DMS 273 treated with DMSO at 0.1 percent for 48 hours (cell line): ENCODE results near the gene APRT.
"Not testable (repeated sequence)": the region's sequence is repeated elsewhere in the genome, so short reads cannot be mapped to it uniquely, and the experiment has no call there.

Experiments
- DNase-seq: peaks from one replicate; lab custom pipeline; 2025; lab: John Stamatoyannopoulos, UW

Gene APRT

DNA sequence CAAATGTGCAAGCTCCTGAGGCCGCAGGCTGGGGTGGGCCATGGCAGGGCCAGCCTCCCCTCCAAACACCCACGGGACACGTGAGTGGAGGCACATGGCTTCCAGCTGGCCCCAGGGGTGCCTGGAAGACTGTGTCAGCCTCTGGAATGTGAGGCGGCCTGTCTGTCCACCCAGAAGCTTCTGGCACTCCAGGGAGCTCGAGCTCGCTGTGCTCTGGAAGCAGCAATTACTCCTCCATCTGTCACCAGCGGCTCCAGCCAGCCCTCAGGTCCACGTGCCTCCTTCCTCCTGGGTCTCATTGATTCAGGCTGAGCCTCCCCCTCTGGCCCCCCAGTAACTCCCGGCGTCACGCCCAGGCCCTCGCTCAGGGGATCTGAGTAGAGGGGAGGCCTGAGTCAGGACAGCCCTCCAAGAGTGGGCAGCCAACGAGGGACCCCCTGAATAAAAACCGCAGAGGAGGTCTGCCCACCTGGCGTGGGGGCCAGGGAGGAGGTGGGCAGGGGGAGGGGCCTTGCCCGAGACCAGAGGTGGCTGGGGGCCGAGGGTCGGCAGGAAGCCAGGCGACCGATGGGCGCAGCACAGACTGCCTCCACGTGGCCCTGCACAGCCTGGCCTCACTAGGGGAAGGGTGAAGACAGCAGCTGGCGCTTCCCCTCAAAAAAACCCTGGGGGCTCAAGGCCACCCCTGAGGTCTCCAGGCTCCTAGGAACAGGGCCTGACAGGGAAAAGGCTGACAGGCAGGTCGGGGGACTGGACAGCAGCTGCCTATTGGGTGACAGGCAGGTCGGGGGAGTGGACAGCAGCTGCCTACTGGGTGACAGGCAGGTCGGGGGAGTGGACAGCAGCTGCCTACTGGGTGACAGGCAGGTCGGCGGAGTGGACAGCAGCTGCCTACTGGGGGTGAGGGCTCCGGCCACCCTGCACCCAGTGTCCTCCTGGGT, 38.6 kb downstream of the APRT start:
- DNase-seq: peak; percentile 95

DNA sequence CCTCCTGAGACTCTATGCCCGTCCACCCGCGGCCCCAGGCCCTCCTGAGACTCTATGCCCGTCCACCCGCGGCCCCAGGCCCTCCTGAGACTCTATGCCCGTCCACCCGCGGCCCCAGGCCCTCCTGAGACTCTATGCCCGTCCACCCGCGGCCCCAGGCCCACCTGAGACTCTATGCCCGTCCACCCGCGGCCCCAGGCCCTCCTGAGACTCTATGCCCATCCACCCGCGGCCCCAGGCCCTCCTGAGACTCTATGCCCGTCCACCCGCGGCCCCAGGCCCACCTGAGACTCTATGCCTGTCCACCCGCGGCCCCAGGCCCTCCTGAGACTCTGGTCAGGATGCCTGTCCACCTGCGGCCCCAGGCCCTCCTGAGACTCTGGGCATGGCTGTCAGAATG, 39.9 kb downstream of the APRT start:
- DNase-seq: not testable (repeated sequence)

DNA sequence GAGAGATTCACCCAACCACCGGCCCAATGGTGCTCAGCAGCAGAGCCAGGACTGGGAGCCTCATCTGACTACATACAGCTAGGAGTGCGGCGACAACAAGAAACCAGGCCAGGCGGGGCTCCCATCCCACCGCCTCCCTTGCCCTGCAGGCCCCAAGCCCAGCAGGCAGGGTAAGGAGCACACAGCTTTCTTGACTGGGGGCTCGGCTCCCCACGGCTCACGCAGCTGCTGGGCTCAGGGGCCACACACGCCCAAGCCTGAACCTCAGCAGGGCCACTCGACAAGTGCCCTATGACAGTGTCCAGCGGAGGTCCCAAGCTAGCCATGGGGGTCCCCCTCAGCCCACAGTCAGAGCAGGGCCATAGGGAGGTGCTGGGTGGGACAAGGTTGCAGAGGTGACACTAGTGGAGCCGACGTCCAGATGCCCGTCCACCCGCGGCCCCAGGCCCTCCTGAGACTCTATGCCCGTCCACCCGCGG, 40.4 kb downstream of the APRT start:
- DNase-seq: no peak

DNA sequence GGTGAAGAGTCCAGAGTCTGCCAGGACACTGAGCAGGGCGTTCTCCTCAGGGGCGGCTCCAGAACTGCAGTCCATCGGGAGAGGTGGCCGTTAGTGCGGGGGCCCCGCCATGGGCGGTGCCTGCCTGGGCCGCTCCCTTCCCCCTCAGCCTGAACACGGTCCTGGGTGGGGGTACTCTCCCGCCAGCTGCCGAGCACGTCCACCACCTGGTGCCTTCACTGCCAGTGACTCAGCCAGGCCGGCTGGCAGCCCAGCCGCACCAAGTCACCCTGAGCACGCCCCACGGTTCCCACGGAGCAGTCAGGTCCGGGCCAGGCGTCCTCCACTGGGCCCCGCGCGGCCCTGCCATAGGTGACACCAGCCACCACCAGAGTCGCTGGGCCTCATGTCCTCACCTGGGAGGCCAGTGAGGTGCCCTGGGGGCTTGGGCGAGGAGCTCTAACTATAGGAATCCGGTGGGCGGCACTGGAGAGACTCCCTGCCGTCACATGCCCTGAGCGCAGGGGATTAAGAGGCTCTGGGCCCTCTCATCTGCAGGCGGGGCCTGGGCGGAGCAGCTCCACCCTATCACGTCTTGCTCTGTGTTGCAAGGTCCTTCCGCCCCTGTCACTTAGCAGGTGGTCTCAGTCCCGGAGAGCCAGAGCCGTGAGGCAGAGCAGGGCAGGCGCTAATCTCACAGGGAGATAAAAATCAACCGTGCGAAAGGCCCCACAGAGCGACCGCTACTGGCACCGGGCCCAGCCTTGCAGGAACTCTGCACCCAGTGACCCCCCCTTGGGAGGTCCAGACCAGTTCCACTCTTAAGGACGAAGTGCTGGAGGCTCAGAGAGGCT, 41.1 kb downstream of the APRT start:
- peak; percentile 73 for DNase-seq

DNA sequence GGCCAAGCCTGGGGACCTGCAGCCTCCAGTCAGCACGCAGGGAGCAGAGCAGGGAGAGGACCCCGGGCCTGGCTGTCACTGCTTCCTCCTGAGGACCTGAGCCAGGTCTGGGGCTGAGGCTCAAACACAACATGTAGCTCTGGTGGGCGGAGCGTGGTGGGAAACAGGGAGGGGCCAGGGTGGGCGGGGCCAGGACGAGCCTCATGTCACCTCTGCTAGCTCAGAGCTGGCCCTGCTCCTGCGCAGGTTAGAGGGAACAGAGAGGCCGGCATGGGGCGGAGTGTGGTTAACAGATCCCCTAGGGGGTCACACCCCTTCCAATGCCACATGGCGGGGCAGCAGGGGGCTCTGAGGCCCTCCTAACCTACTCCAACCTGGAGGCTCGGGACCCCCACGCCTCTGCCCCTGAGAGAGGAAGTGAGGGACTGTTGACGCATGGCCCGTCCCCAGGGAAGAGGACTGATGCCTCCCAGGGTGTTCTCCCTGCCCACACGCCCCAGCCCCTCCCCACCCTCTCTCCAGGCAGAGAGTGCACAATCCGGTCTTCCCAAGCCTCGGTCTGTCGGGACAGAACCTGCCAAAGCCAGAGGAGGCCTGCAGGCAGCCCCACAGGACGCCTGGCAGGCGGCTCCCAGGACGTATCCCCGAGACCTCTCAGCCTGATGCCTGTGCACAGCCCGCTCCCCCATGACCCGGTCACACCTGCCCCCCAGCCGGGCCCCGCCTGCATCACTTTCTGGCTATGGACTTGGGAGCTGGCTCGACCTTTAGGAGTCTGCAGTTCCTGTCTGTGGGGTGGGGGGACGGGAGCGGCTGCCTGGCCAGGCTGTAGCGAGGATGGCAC, 41.9 kb downstream of the APRT start:
- DNase-seq: no peak

DNA sequence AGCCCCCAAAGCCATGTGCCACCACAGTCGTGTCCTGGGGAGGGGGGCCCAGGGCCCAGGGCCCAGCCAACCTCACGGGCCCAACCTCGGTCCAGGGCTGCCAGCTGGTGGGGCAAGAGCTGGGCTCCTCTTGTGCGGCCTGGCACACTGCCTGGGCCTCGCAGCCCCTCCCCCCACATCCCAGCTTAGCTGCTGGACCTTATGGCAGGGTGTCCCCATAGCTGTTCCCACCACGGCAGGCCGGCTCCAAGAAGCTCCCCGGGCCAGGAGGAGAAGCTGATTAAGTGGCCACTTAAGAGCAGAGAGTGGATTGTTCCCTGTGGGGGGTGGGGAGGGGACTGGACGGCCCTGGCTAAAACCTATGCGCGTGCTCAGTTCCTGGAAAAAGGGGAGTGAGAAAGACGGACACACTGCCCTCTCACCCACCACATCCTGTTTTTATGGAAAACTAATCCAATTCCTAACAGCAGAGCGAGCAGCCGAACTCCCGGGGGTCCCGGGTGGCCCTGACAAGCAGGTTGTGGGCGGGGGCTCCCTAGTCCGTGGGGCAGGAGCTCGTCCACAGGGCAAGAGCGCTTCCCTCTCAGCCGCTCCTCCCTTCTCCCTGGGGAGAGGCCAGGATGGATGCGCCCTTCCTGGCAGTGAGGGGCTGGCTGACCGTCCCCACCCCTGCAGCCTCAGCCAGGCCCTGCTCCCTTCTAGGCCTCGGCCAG, 43.5 kb downstream of the APRT start:
- peak; percentile 38 for DNase-seq

DNA sequence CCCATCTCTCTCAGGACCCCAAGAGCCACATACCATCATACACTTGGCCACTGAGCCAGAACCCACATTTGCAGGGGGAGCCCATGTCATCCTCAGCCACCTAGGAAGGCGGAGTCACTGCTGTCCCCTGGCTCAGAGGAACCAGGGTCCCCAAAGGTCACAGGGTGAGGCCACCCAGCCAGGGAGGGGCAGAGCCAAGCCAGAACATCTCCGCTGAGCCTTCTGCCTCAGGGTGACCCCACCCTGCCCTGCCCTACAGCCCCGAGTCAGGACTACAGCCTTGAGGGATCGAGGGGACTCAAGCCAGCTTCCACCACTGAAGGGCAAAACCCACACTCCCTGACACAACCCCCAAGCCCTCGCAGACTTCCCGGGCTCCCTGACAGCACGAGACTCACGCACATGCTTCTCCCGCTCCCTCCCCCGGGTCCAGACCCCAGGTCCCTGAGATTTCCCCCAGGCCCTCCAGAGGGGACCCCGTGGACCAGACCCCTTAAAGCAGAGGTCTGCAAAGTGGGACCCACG, 44.1 kb downstream of the APRT start:
- no peak for DNase-seq

DNA sequence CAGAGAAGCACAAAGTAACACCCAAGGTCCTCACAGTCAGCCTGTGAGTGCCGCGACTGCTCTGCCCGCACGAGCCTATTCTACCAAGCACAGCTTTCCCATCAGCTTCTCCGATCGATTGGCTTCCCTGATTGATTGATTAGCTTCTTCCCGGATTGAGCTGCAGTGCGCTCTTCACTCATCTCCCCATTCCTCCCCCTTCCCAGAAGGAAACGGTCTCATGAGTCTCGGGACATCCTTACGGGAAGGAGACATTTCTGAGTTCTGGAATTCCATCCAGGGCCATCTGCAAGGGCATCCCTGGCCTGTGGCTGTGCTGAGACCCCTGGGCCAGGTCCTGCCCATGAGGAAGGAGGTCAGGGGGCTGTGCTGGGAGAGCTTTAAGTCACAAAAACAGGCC, 44.8 kb downstream of the APRT start:
- DNase-seq: no peak

DNA sequence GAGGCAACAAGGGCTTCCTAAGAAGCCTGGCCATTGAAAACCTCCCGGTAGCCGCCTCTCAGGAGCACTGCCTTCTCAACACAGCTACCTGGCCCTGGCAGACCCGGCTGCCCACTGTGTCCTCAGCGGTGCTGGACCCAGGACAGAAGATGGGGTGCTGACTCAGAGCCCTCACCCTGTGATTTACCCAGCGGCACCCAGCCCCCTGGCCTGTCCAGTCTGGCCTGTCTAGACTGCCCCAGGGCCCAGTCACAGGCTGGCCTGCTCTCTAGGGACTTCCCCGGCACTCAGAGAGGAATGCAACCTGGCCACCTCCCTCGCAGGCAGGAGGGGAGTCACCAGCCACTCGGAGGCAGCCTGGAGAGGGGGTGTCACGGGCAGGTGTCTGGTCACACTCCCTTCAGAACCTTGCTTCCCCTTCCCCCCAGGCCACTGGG, 46.8 kb downstream of the APRT start:
- no peak for DNase-seq

DNA sequence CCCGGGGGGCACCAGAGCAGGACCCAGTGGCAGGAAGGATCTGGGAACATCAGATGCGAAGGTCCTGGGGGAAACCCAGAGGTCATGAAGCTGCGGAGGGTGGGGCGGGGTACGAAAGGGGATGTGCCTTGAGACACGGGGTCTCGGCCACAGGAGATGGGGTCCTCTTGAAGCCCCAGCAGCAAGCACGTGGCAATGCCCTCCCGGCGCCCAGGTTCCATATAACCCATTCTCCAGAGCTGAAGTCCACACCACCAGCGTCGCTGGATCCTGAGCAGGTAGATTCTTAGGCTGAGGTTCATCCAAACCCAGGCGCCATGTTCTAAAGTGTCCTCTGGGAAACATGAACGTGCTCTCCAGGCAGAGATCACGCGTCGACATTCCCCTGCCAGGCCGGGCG, 47.6 kb downstream of the APRT start:
- DNase-seq: no peak

DNA sequence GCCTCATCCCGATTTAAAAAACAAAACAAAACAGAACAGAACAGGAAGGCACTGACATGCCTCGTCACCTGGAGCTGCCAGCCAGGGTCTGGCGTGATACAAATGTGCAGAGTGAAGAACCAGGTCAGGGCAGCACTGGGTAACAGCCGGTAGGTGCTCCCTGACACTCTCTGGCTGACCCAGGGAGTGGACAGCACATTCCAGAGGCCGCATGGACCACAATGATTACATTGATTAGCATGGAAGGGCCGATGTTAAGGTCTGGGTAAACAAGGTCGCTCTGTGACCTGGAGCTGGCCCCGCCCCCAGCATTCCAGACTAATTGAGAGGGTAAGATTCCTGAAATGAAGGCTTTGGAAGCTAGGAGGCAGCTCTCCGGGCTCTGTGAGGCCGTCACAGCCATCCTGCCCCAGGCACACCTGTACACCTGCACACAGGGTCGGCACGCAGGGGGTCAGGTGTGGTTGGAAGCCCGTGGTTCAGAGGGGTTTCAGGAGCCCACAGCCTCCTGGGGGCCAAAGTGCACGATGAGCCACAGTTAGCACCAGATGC, 48.1 kb downstream of the APRT start:
- no peak for DNase-seq

DNA sequence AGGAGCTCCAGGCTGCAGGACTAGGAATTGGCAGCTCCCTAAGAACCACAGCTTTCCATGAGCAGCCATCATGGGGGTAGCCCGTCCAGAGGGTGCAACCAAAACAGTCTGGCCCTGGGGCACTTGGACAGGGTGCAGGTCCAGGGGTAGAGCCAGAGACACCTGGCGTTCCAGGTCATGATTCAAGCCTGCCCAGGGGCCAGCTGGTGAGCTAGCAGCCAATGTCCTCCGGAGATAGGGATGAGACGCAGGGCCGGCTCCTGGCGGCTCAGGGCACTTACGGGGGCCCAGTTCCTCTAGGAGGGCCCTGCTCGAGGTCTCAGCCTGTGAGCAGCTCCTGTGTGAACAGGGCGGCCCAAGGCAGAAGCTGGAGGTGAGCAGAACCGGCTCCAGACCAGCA, 48.8 kb downstream of the APRT start:
- no peak for DNase-seq

DNA sequence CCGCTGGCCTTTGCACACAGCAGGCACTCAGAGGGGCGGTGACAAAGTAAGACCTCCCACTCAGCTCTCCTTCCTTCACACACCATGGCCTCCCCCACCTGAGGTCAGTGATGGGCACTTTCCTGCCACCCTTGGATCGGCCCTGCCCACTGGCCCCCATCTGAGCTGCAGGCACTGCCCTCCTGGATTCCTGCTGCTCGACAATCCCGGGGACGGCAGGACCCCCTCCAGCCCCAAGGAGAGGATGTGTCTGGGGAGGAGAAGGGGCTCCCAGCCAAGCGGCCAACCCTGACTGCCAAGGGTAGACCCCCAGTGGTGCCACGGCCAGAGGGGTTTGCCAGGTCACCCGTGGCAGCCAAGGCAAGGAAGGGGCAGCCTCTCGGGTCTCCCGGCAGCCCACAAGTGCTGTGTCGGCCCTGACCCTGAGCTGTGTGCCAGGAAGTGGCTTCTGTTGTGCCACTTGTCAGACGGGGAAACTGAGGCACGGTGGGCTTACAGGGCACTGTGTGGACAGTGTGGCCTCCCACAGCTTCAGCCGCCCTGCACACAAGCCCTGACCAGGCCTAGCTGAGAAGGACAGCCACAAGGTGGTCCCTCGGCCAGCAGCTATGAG, 49.4 kb downstream of the APRT start:
- DNase-seq: no peak

DNA sequence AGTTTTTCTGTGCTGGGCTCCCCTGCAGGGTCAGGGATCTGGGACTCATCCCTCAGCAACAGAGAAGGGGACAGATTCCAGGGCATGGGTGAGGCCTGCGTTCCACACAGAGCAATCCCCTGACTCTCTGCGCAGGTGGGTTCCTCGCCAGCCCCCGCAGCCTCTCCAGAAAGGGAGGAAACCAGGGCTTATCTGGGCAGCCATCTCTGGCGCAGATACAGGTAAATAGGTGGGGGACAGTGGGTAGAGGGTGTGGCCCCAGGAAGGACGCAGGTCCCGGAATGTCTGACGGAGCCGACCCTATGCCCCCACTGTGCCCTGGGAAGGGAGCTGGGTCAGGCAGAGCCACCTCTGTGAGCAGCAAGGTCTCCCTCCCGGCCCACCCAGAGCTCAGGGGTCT, 49.9 kb downstream of the APRT start:
- DNase-seq: no peak

DNA sequence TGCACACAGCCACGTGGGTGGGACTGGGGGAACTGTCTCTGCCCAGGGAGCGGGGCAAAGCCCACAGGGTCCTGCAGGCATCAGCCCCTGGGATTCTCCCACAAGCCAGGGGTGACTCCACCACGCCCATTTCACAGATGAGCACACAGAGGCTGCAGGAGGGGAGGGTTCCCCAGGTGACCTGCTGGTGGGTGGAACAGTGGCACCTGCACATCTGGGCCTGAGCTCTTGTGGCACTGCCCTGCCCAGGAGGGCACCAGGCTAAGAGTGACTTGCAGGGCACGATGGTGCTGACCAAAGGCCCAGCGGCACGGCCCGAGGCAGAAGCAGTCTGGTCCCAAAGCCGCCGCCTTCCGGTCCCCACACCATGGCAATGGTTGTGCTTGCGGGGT, 50.6 kb downstream of the APRT start:
- no peak for DNase-seq

DNA sequence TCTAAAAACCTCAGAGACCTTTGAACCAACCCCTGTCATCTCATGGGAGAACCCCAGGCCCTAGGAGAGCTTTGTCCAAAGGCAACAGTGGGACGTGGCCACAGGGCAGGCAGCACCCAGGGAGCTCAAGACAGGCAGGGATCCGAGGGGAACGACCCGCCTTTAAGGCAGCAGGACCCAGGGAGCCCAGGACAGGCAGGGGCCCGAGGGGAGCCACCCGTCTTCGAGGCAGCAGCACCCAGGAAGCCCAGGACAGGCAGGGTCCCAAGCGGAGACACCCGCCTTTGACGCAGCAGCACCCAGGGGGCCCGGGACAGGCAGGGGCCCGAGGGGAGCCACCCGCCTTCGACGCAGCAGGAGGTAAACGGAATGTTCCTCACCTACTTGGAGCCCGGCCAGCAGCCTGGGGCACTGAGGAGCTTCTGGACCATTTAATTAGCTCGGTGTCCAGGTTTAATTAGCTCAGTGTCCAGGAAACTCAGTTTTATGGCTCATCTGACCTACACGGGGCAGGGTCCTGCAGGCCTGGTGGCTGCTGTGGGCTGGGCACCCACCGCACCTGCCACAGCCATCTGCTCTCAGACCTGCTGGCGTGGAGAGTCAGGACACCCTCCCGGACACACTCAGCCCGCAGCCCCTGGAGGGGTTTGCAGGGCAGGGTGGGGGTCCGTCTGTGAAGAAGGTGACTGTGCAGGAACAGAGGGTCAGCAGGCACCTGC, 51.1 kb downstream of the APRT start:
- DNase-seq: no peak

DNA sequence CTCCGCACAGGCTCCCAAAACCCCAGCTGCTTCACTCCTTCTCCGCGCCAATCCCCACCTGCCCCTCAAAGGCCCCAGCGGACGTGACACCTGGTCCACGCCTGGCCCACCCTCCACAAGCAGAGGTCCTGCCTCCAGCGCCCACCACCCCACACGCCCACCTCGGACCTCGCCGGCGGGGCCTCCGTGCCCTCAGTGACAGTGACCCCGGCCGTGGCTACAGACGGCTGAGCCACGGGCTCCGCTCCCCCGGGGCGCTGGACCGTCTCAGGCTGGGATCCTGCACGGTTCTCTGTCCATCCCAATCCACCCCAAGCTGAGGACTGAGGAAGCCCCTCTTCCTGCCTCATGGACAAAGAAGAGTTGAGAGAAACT, 51.8 kb downstream of the APRT start:
- no peak for DNase-seq
